HL-60 (cell line): ENCODE data around the gene SSNA1.
A peak's percentile ranks its signal among the peaks of the same experiment; 100 is the strongest.

Experiments
- DNase-seq, 2 experiments: peaks; one replicate each; pipeline ENCODE4 v3.0.0-alpha.2; 2010 to 2020; ENCODE audit warnings: low read depth in 1 of 2, low spot score in 1 of 2
- H3K27ac ChIP-seq: fragments of 250-450 bp; sonication (Bioruptor Pico); replicated peaks from 2 replicates; pipeline ENCODE4 v1.5.1; 2020; ENCODE audit warnings: mild to moderate bottlenecking, moderate library complexity
- H3K27me3 ChIP-seq: fragments of 250-450 bp; sonication (Bioruptor Pico); 2 replicates; pipeline ENCODE4 v1.5.1; 2021; ENCODE audit warnings: mild to moderate bottlenecking, moderate library complexity; ENCODE audit not compliant: insufficient read depth, poor library complexity, severe bottlenecking
- H3K4me3 ChIP-seq: replicated peaks from 2 replicates; pipeline ENCODE4 v1.5.1; 2011; ENCODE audit warnings: mild to moderate bottlenecking, control low read depth, low read length; ENCODE audit not compliant: insufficient read depth
- CTCF ChIP-seq: IDR thresholded peaks from one replicate; pipeline ENCODE4 v1.5.1; 2011; ENCODE audit warnings: low read length, control low read depth, inconsistent platforms; ENCODE audit not compliant: insufficient read depth
- GABPA ChIP-seq: IDR thresholded peaks from 2 replicates; pipeline ENCODE4 v1.6.1; 2012; ENCODE audit warnings: low read depth
- POLR2AphosphoS5 ChIP-seq: IDR thresholded peaks from 2 replicates; pipeline ENCODE4 v1.6.1; 2012; ENCODE audit warnings: low read depth
- SPI1 ChIP-seq: IDR thresholded peaks from 2 replicates; pipeline ENCODE4 v1.6.1; 2012; ENCODE audit warnings: low read depth, mild to moderate bottlenecking, borderline replicate concordance
- TF ChIP-seq, protein P1 (sequence below): IDR thresholded peaks from 2 replicates; pipeline ENCODE4 v1.6.1; 2012; ENCODE audit warnings: low read depth; ENCODE audit not compliant: insufficient replicate concordance

The SSNA1 gene

DNA sequence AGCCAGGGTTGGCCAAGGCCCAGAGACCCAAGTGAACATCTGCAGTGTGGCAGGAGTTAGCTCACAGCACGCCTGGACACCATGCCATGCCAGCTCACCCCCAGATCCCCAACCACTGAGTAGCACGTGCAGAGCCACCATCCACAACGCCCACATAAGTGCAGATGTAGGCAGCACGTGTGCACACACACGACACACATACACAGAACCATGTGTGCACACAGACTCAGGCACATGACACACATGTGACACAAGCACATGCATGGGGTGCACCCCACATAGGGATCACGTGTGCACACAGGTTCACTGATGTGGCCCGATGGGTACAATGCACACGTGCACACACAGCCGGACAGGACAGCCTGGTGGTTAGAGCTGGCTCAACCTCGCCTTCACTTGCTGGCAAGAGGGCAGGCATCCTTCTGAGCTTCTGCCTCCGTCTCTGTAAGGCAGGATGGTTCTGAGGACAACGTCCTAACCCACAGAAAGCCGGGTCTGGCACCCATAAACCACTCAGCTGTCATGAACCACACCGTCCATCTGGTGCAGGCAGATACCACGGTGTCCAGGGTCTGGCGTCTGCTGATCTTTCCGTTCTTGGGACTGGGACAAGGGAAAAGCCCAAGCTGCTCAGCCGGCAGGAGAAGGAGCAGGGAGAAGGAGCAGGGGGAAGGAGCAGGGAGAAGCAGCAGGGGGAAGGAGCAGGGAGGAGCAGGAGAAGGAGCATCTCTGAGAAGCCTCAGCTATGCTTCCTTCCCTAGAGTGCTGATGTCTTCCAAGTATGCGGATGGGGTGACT is 30.7 kb upstream of the SSNA1 start:
- Histone ChIP-seq H3K27ac (no peak overlapping the region), H3K4me3 (no peak overlapping the region), H3K27me3 (peaks cover 54% of the 10 kb centered on the region)
- TF ChIP-seq, protein P1, sequence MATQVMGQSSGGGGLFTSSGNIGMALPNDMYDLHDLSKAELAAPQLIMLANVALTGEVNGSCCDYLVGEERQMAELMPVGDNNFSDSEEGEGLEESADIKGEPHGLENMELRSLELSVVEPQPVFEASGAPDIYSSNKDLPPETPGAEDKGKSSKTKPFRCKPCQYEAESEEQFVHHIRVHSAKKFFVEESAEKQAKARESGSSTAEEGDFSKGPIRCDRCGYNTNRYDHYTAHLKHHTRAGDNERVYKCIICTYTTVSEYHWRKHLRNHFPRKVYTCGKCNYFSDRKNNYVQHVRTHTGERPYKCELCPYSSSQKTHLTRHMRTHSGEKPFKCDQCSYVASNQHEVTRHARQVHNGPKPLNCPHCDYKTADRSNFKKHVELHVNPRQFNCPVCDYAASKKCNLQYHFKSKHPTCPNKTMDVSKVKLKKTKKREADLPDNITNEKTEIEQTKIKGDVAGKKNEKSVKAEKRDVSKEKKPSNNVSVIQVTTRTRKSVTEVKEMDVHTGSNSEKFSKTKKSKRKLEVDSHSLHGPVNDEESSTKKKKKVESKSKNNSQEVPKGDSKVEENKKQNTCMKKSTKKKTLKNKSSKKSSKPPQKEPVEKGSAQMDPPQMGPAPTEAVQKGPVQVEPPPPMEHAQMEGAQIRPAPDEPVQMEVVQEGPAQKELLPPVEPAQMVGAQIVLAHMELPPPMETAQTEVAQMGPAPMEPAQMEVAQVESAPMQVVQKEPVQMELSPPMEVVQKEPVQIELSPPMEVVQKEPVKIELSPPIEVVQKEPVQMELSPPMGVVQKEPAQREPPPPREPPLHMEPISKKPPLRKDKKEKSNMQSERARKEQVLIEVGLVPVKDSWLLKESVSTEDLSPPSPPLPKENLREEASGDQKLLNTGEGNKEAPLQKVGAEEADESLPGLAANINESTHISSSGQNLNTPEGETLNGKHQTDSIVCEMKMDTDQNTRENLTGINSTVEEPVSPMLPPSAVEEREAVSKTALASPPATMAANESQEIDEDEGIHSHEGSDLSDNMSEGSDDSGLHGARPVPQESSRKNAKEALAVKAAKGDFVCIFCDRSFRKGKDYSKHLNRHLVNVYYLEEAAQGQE = no peak
- TF ChIP-seq GABPA (no peak), CTCF (no peak), SPI1 (no peak), POLR2AphosphoS5 (peak; percentile 45; the same call in 1 of the 2 replicates)
- no peak for DNase-seq

- Histone ChIP-seq H3K27ac (no peak overlapping the region), H3K27me3 (peaks cover 60% of the 10 kb centered on the region), H3K4me3 (no peak overlapping the region)
- TF ChIP-seq CTCF (no peak), GABPA (no peak), SPI1 (no peak), POLR2AphosphoS5 (no peak)
- TF ChIP-seq, protein P1 = no peak
- DNase-seq = no peak
Measured at GRCh38 chr9:137158625-137159024, 29.9 kb upstream of the SSNA1 start.

DNA sequence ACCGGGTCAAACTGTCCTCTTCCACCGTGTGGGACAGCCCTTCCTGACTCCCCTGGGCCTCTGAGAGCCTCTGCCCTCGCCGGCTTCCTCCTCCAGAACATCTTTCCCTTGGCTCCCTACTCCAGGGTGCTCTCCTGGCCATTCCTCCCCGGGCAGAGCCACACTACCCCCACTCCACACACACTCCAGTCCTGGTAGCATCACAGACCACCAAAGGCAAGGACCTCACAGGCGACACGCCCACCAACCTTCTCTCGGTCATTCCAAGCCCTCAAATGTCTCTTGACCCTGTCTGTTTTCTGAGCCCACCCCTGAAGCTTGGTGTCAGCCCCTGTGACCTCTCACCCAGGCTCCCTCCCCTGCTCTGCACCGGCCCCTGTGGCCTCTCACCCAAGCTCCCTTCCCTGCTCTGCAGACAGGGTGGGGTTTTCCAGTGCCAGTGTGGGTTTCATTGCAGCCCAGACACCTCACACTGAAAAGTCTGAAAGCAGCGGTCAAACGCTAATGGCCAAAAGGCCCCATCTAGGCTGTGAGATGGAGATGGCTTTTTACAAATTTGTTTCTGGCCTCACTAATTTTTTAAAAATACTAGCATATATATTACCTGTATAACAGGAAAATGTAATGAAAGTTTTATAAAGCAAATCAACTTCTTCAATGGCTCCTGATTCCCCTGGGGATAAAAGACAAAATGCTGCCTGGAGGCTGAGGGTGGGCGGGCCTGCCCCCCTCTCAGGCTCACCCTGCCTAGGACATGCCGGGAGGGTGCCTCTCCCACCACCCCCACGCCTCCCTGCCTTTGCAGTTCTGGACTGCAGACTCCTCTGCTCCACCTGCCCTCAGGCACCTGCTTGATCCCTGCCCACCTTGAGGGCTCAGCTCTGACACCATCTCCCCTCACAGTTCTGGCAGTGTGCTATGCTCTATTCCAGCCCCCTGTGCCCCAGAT is 29.1 kb upstream of the SSNA1 start:
- DNase-seq = no peak
- Histone ChIP-seq H3K27me3 (peaks cover 68% of the 10 kb centered on the region), H3K4me3 (no peak overlapping the region), H3K27ac (no peak overlapping the region)
- no peak for TF ChIP-seq SPI1
- TF ChIP-seq, protein P1 = no peak
- TF ChIP-seq POLR2AphosphoS5 = no peak
- TF ChIP-seq CTCF = no peak
- TF ChIP-seq GABPA = no peak
